Heart left ventricle (tissue), 16 donors: ENCODE measurements around the gene BICC1. TPM values are rescaled to one million over a fixed set of nuclear protein-coding genes. Genes with fewer than 3 reads are reported as not detected.

Experiments
- ATAC-seq, 4 donors: fragments of 200-7000 bp; cut with Tn5 transposase; one replicate each; pipeline ENCODE4 v1.9.1; 2020 to 2022; ENCODE audit warnings: moderate library complexity in 4 of 4, mild to moderate bottlenecking in 3 of 4, moderate number of reproducible peaks in 1 of 4
- DNase-seq, 5 donors: peaks; one replicate each; pipeline ENCODE4 v3.0.0-alpha.2; 2020
- H3K27ac ChIP-seq, 12 donors: fragments of 200-600 bp; sonication (generic) in 4 of 12; one replicate each; pipeline versions ENCODE4 v1.5.0 to v1.8.0; 2016 to 2022; ENCODE audit warnings: mild to moderate bottlenecking in 2 of 12
- H3K27me3 ChIP-seq, 9 donors: fragments of 200-600 bp; sonication (generic) in 2 of 9; one replicate each; pipeline versions ENCODE4 v1.5.1 to v1.8.0; 2016 to 2022; ENCODE audit warnings: mild to moderate bottlenecking in 3 of 9
- H3K36me3 ChIP-seq, 9 donors: fragments of 200-600 bp; sonication (generic) in 2 of 9; one replicate each; pipeline versions ENCODE4 v1.5.0 to v1.8.0; 2018 to 2022; ENCODE audit warnings: mild to moderate bottlenecking in 2 of 9
- H3K4me1 ChIP-seq, 12 donors: fragments of 200-600 bp; sonication (generic) in 4 of 12; one replicate each; pipeline versions ENCODE4 v1.5.0 to v1.8.0; 2016 to 2022; ENCODE audit warnings: mild to moderate bottlenecking in 3 of 12
- H3K4me3 ChIP-seq, 12 donors: fragments of 200-600 bp; sonication (generic) in 4 of 12; one replicate each; pipeline versions ENCODE4 v1.5.0 to v1.8.0; 2017 to 2022; ENCODE audit warnings: mild to moderate bottlenecking in 9 of 12, moderate library complexity in 4 of 12
- H3K9me3 ChIP-seq, 12 donors: fragments of 200-600 bp; sonication (generic) in 4 of 12; one replicate each; pipeline versions ENCODE4 v1.5.0 to v1.8.0; 2016 to 2022; ENCODE audit warnings: mild to moderate bottlenecking in 1 of 12
- CTCF ChIP-seq, 12 donors: fragments of 200-600 bp; sonication (generic) in 4 of 12; IDR thresholded peaks; one replicate each; pipeline versions ENCODE4 v1.5.0 to v1.8.0; 2018 to 2022; ENCODE audit warnings: antibody characterized with exemption in 12 of 12, mild to moderate bottlenecking in 5 of 12
- POLR2A ChIP-seq, 2 donors: fragments of 450-650 bp; IDR thresholded peaks; one replicate each; pipeline ENCODE4 v1.6.1; 2017; ENCODE audit warnings: antibody characterized with exemption in 2 of 2, mild to moderate bottlenecking in 2 of 2, moderate library complexity in 2 of 2
- WGBS, 4 donors: extraction: QIAGEN DNeasy Blood & Tissue Kit in 2 of 4; methylation state at CpG; one replicate each; pipeline versions ENCODE4 v1.1.5 to v1.1.7; 2013 to 2018; 5-methylcytosine and 5-hydroxymethylcytosine counted together
- intact Hi-C, 10 donors: fragments of 100-400 bp; cut with DNase I; formaldehyde crosslinking; loops; one replicate each; pipeline versions ENCODE4 v1.11.1 to v1.14.2; 2022
- polyA plus RNA-seq, 2 donors: library from polyadenylated mRNA; stranded (reverse); fragments of 200-250 nt; gene quantifications; one replicate each; pipeline ENCODE4 v1.2.3, GENCODE V29; 2013
- total RNA-seq, 9 donors: library from RNA; depleted of rRNA in 2 of 9; stranded (reverse); fragments of >200 nt in 2 of 9; fragmentation: NEBNext Ultra II Directional in 3 of 9; extraction: Animal tissue kit (Norgen Biotek cat#: 25700) in 3 of 9; gene quantifications; one replicate each; pipeline versions ENCODE4 v1.1.0 to v1.2.4, GENCODE V29; 2016 to 2023
- donor health status: ischemic (EF 13 %, LVEDD 7.1; RV severe dilation, severe dysfunction).
- donor health status: healthy with polysubstance abuse.
- donor health status: DM: no; HTN: yes; CAD: no.
- donor health status: DM: no; HTN: no; CAD: no.
- donor health status: ischemic (EF 25% LVEDD 6.9; RV normal size, moderate dysfunction).
- donor health status: ischemic (EF 25% LVEDD 5.7; RV mildly dilated, moderate dysfunction).
- donor health status: healthy.
- donor health status: DM: yes; HTN: yes; CAD: no.
- donor health status: ischemic (EF 35%, LVEDD 5.7; RV mildly dilated, moderate dysfunction).
- donor health status: nonischemic (EF 11% LVEDD 7.7; RV severe dilation, severe dysfunction).
- donor health status: DM: yes; HTN: yes; CAD: no.
- donor health status: PGD.
- donor health status: ischemic (EF 29% LVEDD 5.4; RV normal size, mild dysfunction).
- donor health status: nonischemic (EF 23%, LVEDD 6.1; RV moderate dilation, normal function).

BICC1 gene
- total and polyA plus RNA-seq, 11 donors, result 1.6 to 18.7 (median 4.8) TPM

DNA sequence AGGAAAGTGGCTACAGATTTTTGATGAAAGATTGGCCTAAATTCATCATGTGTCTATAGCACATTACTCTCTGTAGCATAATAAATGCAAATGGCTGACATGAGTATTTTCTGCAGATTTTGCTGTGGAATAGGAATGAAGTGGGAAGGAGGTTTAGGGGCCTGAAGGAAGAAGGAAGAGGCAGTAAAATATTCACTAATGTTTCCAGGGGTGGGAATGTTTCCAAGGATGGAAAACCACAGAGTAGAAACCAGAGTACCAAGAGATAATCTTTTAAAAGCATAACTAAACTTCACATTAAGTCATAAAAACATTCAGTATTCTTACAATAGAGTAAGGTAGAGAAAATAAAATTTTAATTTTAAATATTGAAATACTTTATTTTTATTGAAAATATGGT lies 267.8 kb downstream of the BICC1 start:
- H3K4me1 ChIP-seq, result peaks cover 0 to 56% (median 9%) of the 10 kb centered on the region in 12 donors
- H3K27ac ChIP-seq, result peak overlapping the region in 4 of 12 donors; percentile 2 to 48 (median 19)
- H3K36me3 ChIP-seq, result peaks cover 0 to 1% (median 0%) of the 10 kb centered on the region in 9 donors
- H3K4me3 ChIP-seq, result no peak overlapping the region
- no peak for DNase-seq
- no peak for TF ChIP-seq POLR2A (IDR thresholded peaks at IDR 0.05)
- TF ChIP-seq CTCF (IDR thresholded peaks at IDR 0.05), result no peak
- ATAC-seq, result no peak
- no peaks in the 10 kb centered on the region for H3K9me3 ChIP-seq
- H3K27me3 ChIP-seq, result no peaks in the 10 kb centered on the region
- intact Hi-C loops, result loop anchor here in 9 of 10 donors (2.0 to 10.0 kb wide), 9 partner anchors 172 to 844 kb away; no protein-coding TSS in a partner anchor

GRCh38 chr10:58781873-58782488 lies 269.3 kb downstream of the BICC1 start:
- peaks cover 0 to 5% (median 0%) of the 10 kb centered on the region in 9 donors for H3K36me3 ChIP-seq
- intact Hi-C loops, result loop anchor here in 9 of 10 donors (2.0 to 10.0 kb wide), 11 partner anchors 167 to 843 kb away; no protein-coding TSS in a partner anchor
- ATAC-seq (peak in 2 of 4 donors; percentile 51 to 58), DNase-seq (no peak)
- H3K27me3 ChIP-seq, result no peaks in the 10 kb centered on the region
- TF ChIP-seq CTCF (IDR thresholded peaks at IDR 0.05) (peak; percentile 39 to 72 (median 61)), POLR2A (IDR thresholded peaks at IDR 0.05) (no peak)
- H3K9me3 ChIP-seq, result no peaks in the 10 kb centered on the region
- no peak overlapping the region for H3K4me3 ChIP-seq
- WGBS, 4 donors, result 25 to 32% (median 29%) methylated on average over 5 of the region's 5 CpGs
- peaks cover 0 to 46% (median 9%) of the 10 kb centered on the region in 12 donors for H3K4me1 ChIP-seq
- peak overlapping the region in 8 of 12 donors; percentile 5 to 61 (median 40) for H3K27ac ChIP-seq

DNA sequence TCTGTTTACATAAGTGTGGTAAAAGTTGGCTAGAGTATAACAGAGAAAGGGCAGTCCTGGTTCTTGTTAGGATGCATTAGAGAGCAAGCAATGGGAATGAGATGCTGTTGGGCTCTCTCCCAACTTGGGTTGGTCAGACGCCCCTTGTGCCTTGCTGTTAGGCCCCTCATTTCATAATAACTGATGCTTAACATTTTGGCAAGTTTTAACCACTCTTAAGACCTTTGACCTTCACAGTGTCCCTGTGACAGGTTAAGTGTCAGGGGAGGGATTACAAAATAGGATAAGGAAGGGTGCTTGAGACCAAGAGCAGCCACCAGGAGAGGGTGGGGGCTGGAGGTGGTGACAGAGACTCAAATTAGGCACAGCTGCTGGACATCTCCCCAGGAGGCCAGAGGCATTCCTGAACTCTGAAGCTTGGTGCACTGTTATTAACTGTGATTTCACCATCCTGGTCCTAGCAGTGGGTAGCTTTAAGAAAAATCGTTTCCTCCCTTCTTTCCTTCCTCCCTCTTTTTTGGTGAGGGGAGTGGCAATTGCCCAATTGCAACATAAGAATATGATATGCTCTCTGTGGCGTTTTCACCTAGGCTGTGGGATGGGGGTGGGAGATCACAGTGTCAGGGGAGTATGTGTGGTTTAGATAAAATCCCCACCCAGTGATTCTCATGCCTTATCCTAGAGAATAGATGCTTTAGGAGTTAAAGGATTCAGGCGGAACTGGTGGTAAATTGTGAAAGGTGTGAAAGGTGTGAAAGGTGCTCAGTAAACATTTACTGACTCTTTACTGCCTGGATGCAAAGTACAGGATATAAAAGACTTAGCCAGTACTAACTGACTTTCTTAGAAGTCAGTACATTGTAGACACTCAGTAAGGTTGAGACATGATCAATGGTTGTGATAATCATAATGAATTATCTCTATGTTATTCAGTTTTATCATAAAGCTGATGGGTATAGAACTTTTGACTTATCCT lies 270.5 kb downstream of the BICC1 start:
- H3K27ac ChIP-seq, result peak overlapping the region in 8 of 12 donors; percentile 11 to 61 (median 40)
- H3K36me3 ChIP-seq, result peaks cover 0 to 5% (median 0%) of the 10 kb centered on the region in 9 donors
- DNase-seq (peak in 4 of 5 donors; percentile 27 to 79 (median 50)), ATAC-seq (peak; percentile 86 to 96 (median 92))
- H3K4me1 ChIP-seq, result peaks cover 0 to 37% (median 9%) of the 10 kb centered on the region in 12 donors
- no peaks in the 10 kb centered on the region for H3K9me3 ChIP-seq
- no peaks in the 10 kb centered on the region for H3K27me3 ChIP-seq
- 35 to 52% (median 42%) methylated on average over 4 of the region's 4 CpGs for WGBS, 4 donors
- intact Hi-C loops, result loop anchor here in 9 of 10 donors (2.0 to 10.0 kb wide), 10 partner anchors 166 to 842 kb away; no protein-coding TSS in a partner anchor
- TF ChIP-seq CTCF (IDR thresholded peaks at IDR 0.05) (no peak), POLR2A (IDR thresholded peaks at IDR 0.05) (no peak)
- H3K4me3 ChIP-seq, result no peak overlapping the region
